H1 (cell line): ENCODE measurements around the gene MOB3B. TPM values are rescaled to one million over a fixed set of nuclear protein-coding genes. Genes with fewer than 3 reads are reported as not detected.

Source experiments
- CTCF ChIA-PET: fragments of 300-600 bp; sonication (Branson Sonifier 250); formaldehyde crosslinking; loops from one replicate; lab custom pipeline; 2021; ENCODE audit not compliant: partially characterized antibody; lab: Charles Lee
- POLR2A ChIA-PET: fragments of 300-600 bp; sonication (Branson Sonifier 250); formaldehyde crosslinking; loops from one replicate; lab custom pipeline; 2021; ENCODE audit warnings: inconsistent platforms; ENCODE audit not compliant: partially characterized antibody; lab: Charles Lee
- DNase-seq, 2 experiments: peaks; one replicate each; pipeline versions ENCODE4 v3.0.0 to v3.0.0-alpha.2; 2010 to 2022; ENCODE audit warnings: low spot score in 2 of 2, low read depth in 1 of 2, mixed read lengths in 1 of 2
- FAIRE-seq: peaks from 2 replicates; lab custom pipeline; 2011; peaks lifted over from hg19 to GRCh38; lab: Jason Lieb, UNC
- H2AFZ ChIP-seq: 2 replicates; pipeline ENCODE4 v1.8.1; 2012; ENCODE audit warnings: low read length, inconsistent platforms
- H2AK5ac ChIP-seq: 2 replicates; pipeline ENCODE4 v1.6.1; 2013; ENCODE audit warnings: low read depth, low read length
- H2BK120ac ChIP-seq: replicated peaks from 2 replicates; pipeline ENCODE3; 2013; ENCODE audit warnings: low read depth, low read length, inconsistent platforms
- H2BK12ac ChIP-seq: 2 replicates; pipeline ENCODE4 v1.6.1; 2013; ENCODE audit warnings: low read depth, low read length
- H2BK15ac ChIP-seq: 2 replicates; pipeline ENCODE4 v1.6.1; 2013; ENCODE audit warnings: low read length
- H2BK20ac ChIP-seq: 2 replicates; pipeline ENCODE4 v1.6.1; 2013; ENCODE audit warnings: low read length
- H2BK5ac ChIP-seq: 2 replicates; pipeline ENCODE4 v1.6.1; 2013; ENCODE audit warnings: low read depth, low read length
- H3K14ac ChIP-seq: 2 replicates; pipeline ENCODE4 v1.6.1; 2013; ENCODE audit warnings: inconsistent platforms; ENCODE audit not compliant: insufficient read length
- H3K18ac ChIP-seq: 2 replicates; pipeline ENCODE4 v1.6.1; 2013; ENCODE audit warnings: low read length; ENCODE audit errors: extremely low read depth
- H3K23ac ChIP-seq: 2 replicates; pipeline ENCODE4 v1.6.1; 2013; ENCODE audit warnings: inconsistent platforms; ENCODE audit not compliant: insufficient read length
- H3K23me2 ChIP-seq: 2 replicates; pipeline ENCODE4 v1.6.1; 2013; ENCODE audit warnings: low read depth, low read length
- H3K27ac ChIP-seq: 2 replicates; pipeline ENCODE4 v1.6.1; 2011; ENCODE audit warnings: low read depth, low read length, inconsistent platforms
- H3K27me3 ChIP-seq, 4 experiments: replicated peaks in 1 of 4; 1 replicate in 1 of 4; 2 replicates in 3 of 4; pipeline versions ENCODE4 v1.6.1 to v1.8.1; 2011 to 2013; ENCODE audit warnings: low read length in 3 of 4, mild to moderate bottlenecking in 3 of 4, inconsistent platforms in 2 of 4, mixed read lengths in 2 of 4, moderate library complexity in 1 of 4; ENCODE audit not compliant: control insufficient read depth in 3 of 4, insufficient read depth in 3 of 4; ENCODE audit errors: extremely low read depth in 1 of 4
- H3K36me3 ChIP-seq, 4 experiments: 2 replicates each; pipeline versions ENCODE4 v1.6.1 to v1.8.1; 2011 to 2013; ENCODE audit warnings: mild to moderate bottlenecking in 4 of 4, low read length in 3 of 4, moderate library complexity in 2 of 4, control low read depth in 1 of 4, inconsistent platforms in 1 of 4; ENCODE audit not compliant: insufficient read depth in 4 of 4, control insufficient read depth in 2 of 4
- H3K4ac ChIP-seq: replicated peaks from 2 replicates; pipeline ENCODE3; 2013; ENCODE audit warnings: low read length, low read depth, mixed read lengths, inconsistent platforms; ENCODE audit not compliant: insufficient read length
- H3K4me1 ChIP-seq, 4 experiments: replicated peaks in 1 of 4; 1 replicate in 1 of 4; 2 replicates in 3 of 4; pipeline versions ENCODE4 v1.6.1 to v1.8.1; 2011 to 2013; ENCODE audit warnings: low read length in 3 of 4, inconsistent platforms in 2 of 4, mixed read lengths in 1 of 4; ENCODE audit not compliant: insufficient read depth in 4 of 4, control insufficient read depth in 3 of 4
- H3K4me2 ChIP-seq, 2 experiments: 2 replicates each; pipeline versions ENCODE4 v1.6.1 to v1.8.1; 2011 to 2013; ENCODE audit warnings: low read depth in 2 of 2, low read length in 2 of 2, control low read depth in 1 of 2, inconsistent platforms in 1 of 2, mild to moderate bottlenecking in 1 of 2; ENCODE audit not compliant: insufficient read depth in 1 of 2
- H3K4me3 ChIP-seq, 4 experiments: fragments of 200-600, 300-600 bp in 1 of 4; sonication (generic), shearing (Covaris generic), sonication (Bioruptor Twin) in 1 of 4; 2 replicates each; pipeline versions ENCODE4 v1.5.1 to v1.8.1; 2011 to 2016; ENCODE audit warnings: low read length in 4 of 4, low read depth in 3 of 4, control low read depth in 2 of 4, inconsistent platforms in 2 of 4, mild to moderate bottlenecking in 2 of 4, mixed read lengths in 1 of 4, moderate library complexity in 1 of 4; ENCODE audit not compliant: insufficient read depth in 2 of 4; ENCODE audit errors: extremely low read depth in 1 of 4
- H3K56ac ChIP-seq: replicated peaks from 2 replicates; pipeline ENCODE3; 2013; ENCODE audit warnings: low read depth, mild to moderate bottlenecking, mixed read lengths, low read length, inconsistent platforms; ENCODE audit not compliant: insufficient read length
- H3K79me1 ChIP-seq: 2 replicates; pipeline ENCODE4 v1.6.1; 2013; ENCODE audit warnings: low read depth, low read length, control low read depth
- H3K79me2 ChIP-seq, 2 experiments: 2 replicates each; pipeline versions ENCODE4 v1.6.1 to v1.8.1; 2012 to 2013; ENCODE audit warnings: low read length in 2 of 2, mild to moderate bottlenecking in 2 of 2, inconsistent platforms in 1 of 2; ENCODE audit not compliant: insufficient read depth in 2 of 2, control insufficient read depth in 1 of 2
- H3K9ac ChIP-seq, 4 experiments: replicated peaks in 1 of 4; 1 replicate in 1 of 4; 2 replicates in 3 of 4; pipeline versions ENCODE4 v1.6.1 to v1.8.1; 2011 to 2013; ENCODE audit warnings: low read depth in 3 of 4, low read length in 3 of 4, control low read depth in 2 of 4, mild to moderate bottlenecking in 2 of 4, moderate library complexity in 2 of 4, inconsistent platforms in 1 of 4; ENCODE audit errors: extremely low read depth in 1 of 4
- H3K9me3 ChIP-seq, 2 experiments: 2 replicates each; pipeline versions ENCODE4 v1.6.1 to v1.8.1; 2012 to 2013; ENCODE audit warnings: mild to moderate bottlenecking in 2 of 2, moderate library complexity in 2 of 2, control low read depth in 1 of 2, inconsistent platforms in 1 of 2, low read depth in 1 of 2, low read length in 1 of 2, mixed read lengths in 1 of 2; ENCODE audit not compliant: insufficient read depth in 2 of 2
- H4K20me1 ChIP-seq, 2 experiments: replicated peaks in 1 of 2; 2 replicates each; pipeline versions ENCODE3 to v1.8.1; 2011 to 2013; ENCODE audit warnings: inconsistent platforms in 2 of 2, low read length in 2 of 2, mild to moderate bottlenecking in 1 of 2; ENCODE audit not compliant: insufficient read depth in 2 of 2, control insufficient read depth in 1 of 2
- H4K5ac ChIP-seq: 2 replicates; pipeline ENCODE4 v1.6.1; 2013; ENCODE audit warnings: low read length, low read depth, mixed read lengths, inconsistent platforms; ENCODE audit not compliant: insufficient read length
- H4K8ac ChIP-seq: 2 replicates; pipeline ENCODE4 v1.8.0; 2013; ENCODE audit warnings: mild to moderate bottlenecking, moderate library complexity, low read length, inconsistent platforms; ENCODE audit not compliant: insufficient read depth; ENCODE audit errors: extremely low read depth
- H4K91ac ChIP-seq: replicated peaks from 2 replicates; pipeline ENCODE3; 2013; ENCODE audit warnings: low read length, mixed read lengths, inconsistent platforms; ENCODE audit not compliant: insufficient read length
- CHD2 ChIP-seq: IDR thresholded peaks from 2 replicates; pipeline ENCODE4 v1.6.1; 2012; ENCODE audit warnings: low read length, improper control_type of control experiment
- KDM5A ChIP-seq: fragments of 200-600 bp; IDR thresholded peaks from 2 replicates; pipeline ENCODE4 v1.7.1; 2012; ENCODE audit warnings: mild to moderate bottlenecking, low read length, inconsistent platforms, mixed read lengths
- MAFK ChIP-seq: IDR thresholded peaks from 2 replicates; pipeline ENCODE4 v1.6.1; 2012; ENCODE audit warnings: low read depth, mild to moderate bottlenecking, improper control_type of control experiment, low read length
- YY1 ChIP-seq: IDR thresholded peaks from 2 replicates; pipeline ENCODE4 v1.6.1; 2011; ENCODE audit warnings: low read depth, mild to moderate bottlenecking, low read length
- WGBS, 2 experiments: shearing (Covaris generic) in 1 of 2; methylation state at CpG; one replicate each; pipeline versions ENCODE4 v1.1.6 to v1.1.7; 2013 to 2015; ENCODE audit warnings: low lambda C conversion rate in 2 of 2, mixed read lengths in 2 of 2, inconsistent platforms in 1 of 2, low coverage in 1 of 2, missing lambda C conversion rate in 1 of 2; ENCODE audit not compliant: insufficient replicate concordance in 2 of 2, insufficient coverage in 1 of 2, insufficient read length in 1 of 2; ENCODE audit errors: extremely low coverage in 1 of 2, missing lambda C conversion rate in 1 of 2; 5-methylcytosine and 5-hydroxymethylcytosine counted together
- polyA plus RNA-seq, 7 experiments: library from polyadenylated mRNA; depleted of rRNA in 3 of 7; stranded (reverse) in 5 of 7; unstranded in 2 of 7; fragments of >200 nt in 5 of 7; fragments of 200-250 nt in 2 of 7; gene quantifications; 1 replicate in 5 of 7; 2 replicates in 1 of 7; 4 replicates in 1 of 7; pipeline versions ENCODE4 v1.2.1 to v1.2.3, GENCODE V29; 2011 to 2013; ENCODE audit warnings: missing spikeins in 2 of 7, mixed read lengths in 2 of 7
- total RNA-seq: library from RNA; stranded (reverse); fragmentation: NEBNext Ultra II Directional; extraction: Animal tissue kit (Norgen Biotek cat#: 25700); gene quantifications from 2 replicates; pipeline ENCODE4 v1.2.1, GENCODE V29; 2021

Gene MOB3B
- total and polyA plus RNA-seq, 2 of the 8 experiments (the other 6 are each of a cell fraction or from before 2014, with no cell fraction given), result 12.7 to 16.1 TPM

DNA sequence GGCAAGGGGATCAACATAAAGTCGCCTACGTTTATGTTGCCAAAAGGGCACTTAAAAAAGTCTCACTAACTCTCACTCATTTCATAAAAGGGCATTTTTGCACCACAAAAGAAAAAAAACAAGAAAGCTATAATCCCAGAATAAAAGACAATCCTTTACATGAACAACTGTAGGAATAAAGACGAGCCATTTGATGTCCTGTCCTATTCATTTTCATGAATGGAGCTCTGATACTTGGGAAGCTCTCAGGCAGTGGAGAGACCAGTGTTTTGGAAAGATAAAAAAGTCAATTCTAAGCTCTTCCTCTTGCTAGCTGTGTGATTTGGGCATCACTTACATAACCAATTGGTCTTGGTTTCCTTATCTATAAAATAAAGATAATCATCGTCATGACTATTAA, 137.2 kb downstream of the MOB3B start:
- no peaks in the 10 kb centered on the region for H3K79me1 ChIP-seq
- H3K36me3 ChIP-seq, result no peaks in the 10 kb centered on the region
- no peak overlapping the region for H2BK5ac ChIP-seq
- H2BK120ac ChIP-seq, result no peak overlapping the region
- H3K27ac ChIP-seq, result no peak overlapping the region
- no peaks in the 10 kb centered on the region; a peak in 1 of 4 replicates for H3K79me2 ChIP-seq
- H2AFZ ChIP-seq, result no peak overlapping the region
- H2BK20ac ChIP-seq, result no peak overlapping the region
- no peak overlapping the region for H3K56ac ChIP-seq
- H2BK12ac ChIP-seq, result no peak overlapping the region
- no peaks in the 10 kb centered on the region for H3K27me3 ChIP-seq
- 83% methylated on average over 4 of the region's 4 CpGs; no CpG with 5 or more reads in 1 of the 2 experiments for WGBS, 2 experiments
- H2AK5ac ChIP-seq, result no peak overlapping the region
- H3K23me2 ChIP-seq, result no peaks in the 10 kb centered on the region; the same call in 1 of the 2 replicates
- no peak overlapping the region for H3K18ac ChIP-seq
- H4K91ac ChIP-seq, result no peak overlapping the region
- no peak for FAIRE-seq
- H3K9me3 ChIP-seq, result no peaks in the 10 kb centered on the region
- H3K4me2 ChIP-seq, result no peak overlapping the region
- no peak overlapping the region for H3K4me3 ChIP-seq
- H2BK15ac ChIP-seq, result no peak overlapping the region
- DNase-seq, result no peak
- no peak overlapping the region for H3K9ac ChIP-seq
- ChIA-PET CTCF (interaction anchor here (0.9 to 1.0 kb wide), 2 partner anchors 59 to 160 kb away, joined by 3 to 6 read pairs; no protein-coding TSS in a partner anchor), POLR2A (no interaction called here)
- H3K23ac ChIP-seq, result no peak overlapping the region
- no peak overlapping the region for H3K14ac ChIP-seq
- H4K8ac ChIP-seq, result no peak overlapping the region
- no peak overlapping the region for H3K4ac ChIP-seq
- peaks cover 3 to 8% (median 6%) of the 10 kb centered on the region in 4 experiments; a peak in 5 of 7 replicates for H3K4me1 ChIP-seq
- TF ChIP-seq MAFK (no peak), CHD2 (no peak), YY1 (no peak), KDM5A (no peak)
- H4K20me1 ChIP-seq, result no peaks in the 10 kb centered on the region
- no peak overlapping the region for H4K5ac ChIP-seq
